Spleen (tissue), 11 donors: ENCODE results near the gene SH2D4B. TPM values are rescaled to one million over a fixed set of nuclear protein-coding genes. Genes with fewer than 3 reads are reported as not detected.

Source experiments
- DNase-seq: peaks from one replicate; pipeline ENCODE4 v3.0.0-alpha.2; 2020
- H3K27ac ChIP-seq, 8 donors: fragments of 200-600 bp; sonication (generic) in 7 of 8; 1 replicate in 4 of 8; 2 replicates in 4 of 8; pipeline versions ENCODE4 v1.5.0 to v1.8.0; 2016 to 2021; ENCODE audit warnings: inconsistent platforms in 4 of 8, mild to moderate bottlenecking in 4 of 8, moderate library complexity in 1 of 8
- H3K27me3 ChIP-seq, 7 donors: fragments of 200-600 bp; sonication (generic) in 6 of 7; replicated peaks in 1 of 7; 1 replicate in 4 of 7; 2 replicates in 3 of 7; pipeline versions ENCODE4 v1.5.0 to v1.8.0; 2016 to 2021; ENCODE audit warnings: inconsistent platforms in 3 of 7, mild to moderate bottlenecking in 1 of 7
- H3K36me3 ChIP-seq, 6 donors: fragments of 200-600 bp; sonication (generic) in 5 of 6; 1 replicate in 4 of 6; 2 replicates in 2 of 6; pipeline versions ENCODE4 v1.5.0 to v1.8.0; 2016 to 2021; ENCODE audit warnings: inconsistent platforms in 2 of 6
- H3K4me1 ChIP-seq, 6 donors: fragments of 200-600 bp; sonication (generic) in 5 of 6; 1 replicate in 3 of 6; 2 replicates in 3 of 6; pipeline versions ENCODE4 v1.5.0 to v1.8.0; 2016 to 2021; ENCODE audit warnings: inconsistent platforms in 3 of 6
- H3K4me3 ChIP-seq, 8 donors: fragments of 200-600 bp; sonication (generic) in 7 of 8; 1 replicate in 4 of 8; 2 replicates in 4 of 8; pipeline versions ENCODE4 v1.5.0 to v1.8.0; 2016 to 2021; ENCODE audit warnings: inconsistent platforms in 4 of 8, mild to moderate bottlenecking in 4 of 8, moderate library complexity in 2 of 8
- H3K9me3 ChIP-seq, 8 donors: fragments of 200-600 bp; sonication (generic) in 7 of 8; 1 replicate in 4 of 8; 2 replicates in 4 of 8; pipeline versions ENCODE4 v1.5.0 to v1.8.0; 2016 to 2021; ENCODE audit warnings: inconsistent platforms in 4 of 8
- POLR2A ChIP-seq, 3 donors: fragments of 450-650 bp; IDR thresholded peaks; one replicate each; pipeline ENCODE4 v1.5.1; 2017; ENCODE audit warnings: antibody characterized with exemption in 3 of 3, mild to moderate bottlenecking in 1 of 3
- POLR2AphosphoS5 ChIP-seq, 3 donors: sonication (generic); formaldehyde crosslinking; IDR thresholded peaks; one replicate each; pipeline ENCODE4 v1.5.1; 2017; ENCODE audit warnings: antibody characterized with exemption in 3 of 3
- WGBS, 5 donors: extraction: QIAGEN DNeasy Blood & Tissue Kit in 3 of 5; methylation state at CpG; one replicate each; pipeline versions ENCODE4 v1.1.5 to v1.1.7; 2013 to 2018; 5-methylcytosine and 5-hydroxymethylcytosine counted together
- intact Hi-C: fragments of 100-400 bp; cut with DNase I; formaldehyde crosslinking; loops from one replicate; pipeline ENCODE4 v1.15.0; 2023; ENCODE audit warnings: low total_unique reads
- polyA plus RNA-seq, 3 donors: library from polyadenylated mRNA; stranded (reverse); fragments of 200-250 nt; gene quantifications; one replicate each; pipeline ENCODE4 v1.2.1, GENCODE V29; 2013
- total RNA-seq, 7 donors: library from RNA; depleted of rRNA in 3 of 7; stranded (reverse); fragments of >200 nt in 3 of 7; fragmentation: NEBNext Ultra II Directional in 4 of 7; extraction: Animal tissue kit (Norgen Biotek cat#: 25700) in 4 of 7; gene quantifications; one replicate each; pipeline versions ENCODE4 v1.1.0 to v1.2.1, GENCODE V29; 2016 to 2021
- TF ChIP-seq, protein P1 (sequence below), 11 experiments: fragments of 200-600 bp in 7 of 11; fragments of 450-650 bp in 4 of 11; sonication (generic) in 4 of 11; IDR thresholded peaks in 8 of 11; conservative IDR thresholded peaks in 3 of 11; 1 replicate in 7 of 11; 2 replicates in 4 of 11; pipeline versions ENCODE4 v1.4.0 to v1.8.0; 2016 to 2021; ENCODE audit warnings: antibody characterized with exemption in 11 of 11, inconsistent platforms in 4 of 11, mild to moderate bottlenecking in 1 of 11
- donor health status: healthy with polysubstance abuse.
- donor health status: DM: no; HTN: no; CAD: no; lungs with moderate emphysema.
- donor health status: DM: no; HTN: no; CAD: no.
- donor health status: Bipolar disorder and iron deficiency.
- donor health status: healthy.
- donor health status: DM: no; HTN: no; CAD: no.
- donor health status: DM: yes; HTN: yes; CAD: no.

Gene SH2D4B
- total and polyA plus RNA-seq, 10 donors: 0.08 to 0.46 (median 0.12) TPM; not detected in 2

DNA sequence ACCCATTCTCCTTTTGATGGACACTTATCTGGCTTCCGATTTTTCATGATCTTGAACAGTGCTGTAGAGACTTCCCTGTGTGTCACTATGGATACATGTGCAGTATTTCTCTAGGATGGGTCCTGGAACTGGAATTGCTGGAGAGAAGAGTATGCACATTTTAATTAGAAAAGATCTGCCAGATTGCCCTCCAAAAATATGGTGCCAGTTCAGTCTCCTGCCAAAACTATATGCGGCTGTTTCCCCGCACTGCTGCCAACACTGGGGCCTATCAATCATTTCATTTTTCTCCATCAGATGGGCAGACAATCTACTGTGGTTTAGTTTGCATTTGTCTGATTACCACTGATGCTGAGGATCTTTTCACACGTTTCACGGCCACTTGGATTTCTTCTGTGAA is 105.0 kb downstream of the SH2D4B start:
- Histone ChIP-seq H3K27ac (no peak overlapping the region), H3K4me1 (no peaks in the 10 kb centered on the region), H3K4me3 (no peak overlapping the region), H3K27me3 (no peaks in the 10 kb centered on the region), H3K36me3 (no peaks in the 10 kb centered on the region), H3K9me3 (no peaks in the 10 kb centered on the region)
- intact Hi-C loops: no loop called here
- DNase-seq: no peak
- 86 to 92% (median 90%) methylated on average over 5 of the region's 5 CpGs for WGBS, 5 donors
- TF ChIP-seq, protein P1, sequence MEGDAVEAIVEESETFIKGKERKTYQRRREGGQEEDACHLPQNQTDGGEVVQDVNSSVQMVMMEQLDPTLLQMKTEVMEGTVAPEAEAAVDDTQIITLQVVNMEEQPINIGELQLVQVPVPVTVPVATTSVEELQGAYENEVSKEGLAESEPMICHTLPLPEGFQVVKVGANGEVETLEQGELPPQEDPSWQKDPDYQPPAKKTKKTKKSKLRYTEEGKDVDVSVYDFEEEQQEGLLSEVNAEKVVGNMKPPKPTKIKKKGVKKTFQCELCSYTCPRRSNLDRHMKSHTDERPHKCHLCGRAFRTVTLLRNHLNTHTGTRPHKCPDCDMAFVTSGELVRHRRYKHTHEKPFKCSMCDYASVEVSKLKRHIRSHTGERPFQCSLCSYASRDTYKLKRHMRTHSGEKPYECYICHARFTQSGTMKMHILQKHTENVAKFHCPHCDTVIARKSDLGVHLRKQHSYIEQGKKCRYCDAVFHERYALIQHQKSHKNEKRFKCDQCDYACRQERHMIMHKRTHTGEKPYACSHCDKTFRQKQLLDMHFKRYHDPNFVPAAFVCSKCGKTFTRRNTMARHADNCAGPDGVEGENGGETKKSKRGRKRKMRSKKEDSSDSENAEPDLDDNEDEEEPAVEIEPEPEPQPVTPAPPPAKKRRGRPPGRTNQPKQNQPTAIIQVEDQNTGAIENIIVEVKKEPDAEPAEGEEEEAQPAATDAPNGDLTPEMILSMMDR (IDR thresholded peaks at IDR 0.05 in 8 of 11, conservative IDR thresholded peaks at IDR 0.05 in 3 of 11): no peak
- no peak for TF ChIP-seq POLR2A (IDR thresholded peaks at IDR 0.05)

DNA sequence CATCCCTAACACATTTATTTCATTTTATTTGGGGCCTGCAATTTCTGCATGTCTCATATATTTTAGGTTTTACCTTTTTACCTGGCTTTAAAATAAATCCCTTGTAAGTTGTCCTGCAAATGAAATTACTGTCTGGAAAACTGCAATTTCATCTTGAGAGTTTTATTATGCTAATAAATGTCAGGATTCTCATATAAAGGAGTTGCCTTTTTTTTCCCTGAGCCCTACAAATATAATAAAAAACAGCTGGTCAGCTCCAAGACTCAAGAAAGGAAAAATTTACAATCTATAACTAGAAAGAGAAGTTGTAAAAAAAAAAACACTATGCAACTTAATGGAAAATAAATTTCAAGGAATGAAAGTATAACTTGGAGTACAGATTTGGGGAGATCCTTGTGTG is 108.7 kb downstream of the SH2D4B start:
- TF ChIP-seq POLR2A (IDR thresholded peaks at IDR 0.05) (no peak), POLR2AphosphoS5 (IDR thresholded peaks at IDR 0.05) (no peak)

DNA sequence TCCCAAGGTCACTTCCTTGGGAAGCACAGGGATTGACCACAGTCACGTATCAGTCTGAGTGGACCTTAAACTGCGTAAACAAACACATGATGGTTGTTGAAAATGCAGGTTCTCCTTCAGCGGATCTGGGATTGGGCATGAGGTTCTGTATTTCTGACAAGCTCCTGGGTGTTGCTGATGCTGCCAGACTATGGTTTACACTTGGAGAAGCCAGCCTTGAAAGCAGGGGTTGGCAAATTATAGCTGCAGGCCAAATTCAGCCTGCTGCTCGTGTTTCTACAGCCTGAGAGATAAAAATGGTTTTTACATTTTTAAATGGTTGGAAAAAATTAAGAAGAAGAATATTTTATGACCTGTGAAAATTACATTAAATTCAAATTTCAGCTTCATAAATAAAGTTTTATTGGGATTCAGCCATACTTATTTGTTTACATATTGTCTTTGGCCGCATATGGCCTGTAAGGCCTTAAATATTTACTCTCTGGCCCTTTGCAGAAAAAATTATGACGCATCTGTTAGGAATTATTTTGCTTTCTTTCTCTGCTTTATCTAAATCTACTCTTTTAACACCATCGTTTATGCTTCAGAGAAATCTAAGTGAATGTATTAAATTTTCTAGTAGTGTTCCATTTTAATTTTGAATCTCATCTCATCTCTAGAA is 109.6 kb downstream of the SH2D4B start:
- H3K9me3 ChIP-seq: no peaks in the 10 kb centered on the region
- WGBS, 5 donors: 85 to 94% (median 94%) methylated on average over 7 of the region's 7 CpGs
- no peaks in the 10 kb centered on the region for H3K27me3 ChIP-seq
- no peak overlapping the region for H3K27ac ChIP-seq
- TF ChIP-seq POLR2AphosphoS5 (IDR thresholded peaks at IDR 0.05): no peak
- TF ChIP-seq, protein P1 (IDR thresholded peaks at IDR 0.05 in 8 of 11, conservative IDR thresholded peaks at IDR 0.05 in 3 of 11): no peak
- TF ChIP-seq POLR2A (IDR thresholded peaks at IDR 0.05): no peak
- H3K4me1 ChIP-seq: no peaks in the 10 kb centered on the region
- DNase-seq: no peak
- intact Hi-C loops: no loop called here
- no peaks in the 10 kb centered on the region for H3K36me3 ChIP-seq
- no peak overlapping the region for H3K4me3 ChIP-seq

More for the DNA sequence above, 108.7 kb downstream of the SH2D4B start:
- Histone ChIP-seq H3K4me3 (no peak overlapping the region), H3K36me3 (no peaks in the 10 kb centered on the region), H3K4me1 (no peaks in the 10 kb centered on the region), H3K9me3 (no peaks in the 10 kb centered on the region), H3K27ac (no peak overlapping the region), H3K27me3 (no peaks in the 10 kb centered on the region)
- intact Hi-C loops: no loop called here
- DNase-seq: no peak

DNA sequence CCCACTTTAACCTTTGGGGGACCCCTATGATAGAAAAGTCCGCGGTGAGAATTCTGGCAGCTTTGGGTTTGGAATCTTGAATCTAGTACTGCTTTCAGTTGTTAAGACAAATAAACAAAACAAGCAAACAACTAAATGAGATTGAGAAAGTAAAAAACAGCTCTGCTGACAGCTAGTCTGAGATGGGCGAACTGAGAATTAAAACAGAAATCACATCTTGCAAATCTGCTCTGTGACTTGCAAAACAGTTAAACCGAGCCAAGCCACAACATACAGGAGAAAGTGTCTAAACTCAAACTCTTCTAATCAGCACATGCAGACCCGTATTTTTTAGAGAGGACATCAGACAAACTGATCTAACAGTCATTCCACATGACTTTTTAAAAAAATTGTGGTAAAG is 110.4 kb downstream of the SH2D4B start:
- no peak for TF ChIP-seq POLR2AphosphoS5 (IDR thresholded peaks at IDR 0.05)
- no peak for TF ChIP-seq POLR2A (IDR thresholded peaks at IDR 0.05)
- TF ChIP-seq, protein P1 (IDR thresholded peaks at IDR 0.05 in 8 of 11, conservative IDR thresholded peaks at IDR 0.05 in 3 of 11): no peak
- H3K27me3 ChIP-seq: no peaks in the 10 kb centered on the region
- 80 to 85% (median 83%) methylated on average over 5 of the region's 5 CpGs for WGBS, 5 donors

More for the DNA sequence above, 110.4 kb downstream of the SH2D4B start:
- intact Hi-C loops: no loop called here
- no peaks in the 10 kb centered on the region for H3K36me3 ChIP-seq
- DNase-seq: no peak
- no peaks in the 10 kb centered on the region for H3K4me1 ChIP-seq
- no peak overlapping the region for H3K27ac ChIP-seq
- H3K9me3 ChIP-seq: peaks cover 0 to 5% (median under 1%) of the 10 kb centered on the region in 8 donors
- H3K4me3 ChIP-seq: no peak overlapping the region
